ENCODE data around the gene RALGPS1.

DNA sequence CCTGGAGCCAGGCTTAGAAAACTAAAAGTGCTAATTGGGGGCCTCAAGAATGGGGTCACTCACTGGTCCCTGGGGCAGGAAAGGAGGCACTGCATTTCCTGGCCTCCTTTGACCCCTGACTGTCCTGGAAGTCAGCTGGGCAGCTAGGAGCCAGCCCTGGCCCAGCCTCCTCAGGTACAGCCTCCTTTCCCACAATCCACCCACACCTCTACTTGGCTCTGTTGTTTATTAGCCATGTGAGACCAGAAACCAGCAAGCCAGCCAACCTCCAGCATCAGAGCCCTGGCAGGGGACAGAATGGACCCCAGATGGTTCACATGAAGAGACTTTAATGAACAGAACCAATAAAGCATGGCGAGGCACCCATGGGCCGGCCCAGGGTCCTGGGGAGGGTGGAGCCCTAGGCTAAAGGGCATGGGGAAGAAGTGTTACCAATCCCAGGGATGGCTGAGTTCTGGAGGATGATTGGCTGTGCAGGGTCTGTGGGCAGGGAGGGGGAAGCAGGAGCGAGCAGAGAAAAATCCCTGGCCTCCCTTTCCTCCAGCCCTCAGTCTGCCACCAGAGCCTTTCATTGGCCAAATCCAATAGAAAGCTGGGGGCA is 263.2 kb downstream of the RALGPS1 start:
- TF ChIP-seq POLR2A (IDR thresholded peaks at IDR 0.05), result no peak
- TF ChIP-seq, protein P1, sequence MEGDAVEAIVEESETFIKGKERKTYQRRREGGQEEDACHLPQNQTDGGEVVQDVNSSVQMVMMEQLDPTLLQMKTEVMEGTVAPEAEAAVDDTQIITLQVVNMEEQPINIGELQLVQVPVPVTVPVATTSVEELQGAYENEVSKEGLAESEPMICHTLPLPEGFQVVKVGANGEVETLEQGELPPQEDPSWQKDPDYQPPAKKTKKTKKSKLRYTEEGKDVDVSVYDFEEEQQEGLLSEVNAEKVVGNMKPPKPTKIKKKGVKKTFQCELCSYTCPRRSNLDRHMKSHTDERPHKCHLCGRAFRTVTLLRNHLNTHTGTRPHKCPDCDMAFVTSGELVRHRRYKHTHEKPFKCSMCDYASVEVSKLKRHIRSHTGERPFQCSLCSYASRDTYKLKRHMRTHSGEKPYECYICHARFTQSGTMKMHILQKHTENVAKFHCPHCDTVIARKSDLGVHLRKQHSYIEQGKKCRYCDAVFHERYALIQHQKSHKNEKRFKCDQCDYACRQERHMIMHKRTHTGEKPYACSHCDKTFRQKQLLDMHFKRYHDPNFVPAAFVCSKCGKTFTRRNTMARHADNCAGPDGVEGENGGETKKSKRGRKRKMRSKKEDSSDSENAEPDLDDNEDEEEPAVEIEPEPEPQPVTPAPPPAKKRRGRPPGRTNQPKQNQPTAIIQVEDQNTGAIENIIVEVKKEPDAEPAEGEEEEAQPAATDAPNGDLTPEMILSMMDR (IDR thresholded peaks at IDR 0.05), result no peak
